Fibroblast of lung (primary cell): ENCODE measurements around the gene TRERF1. TPM values are rescaled to one million over a fixed set of nuclear protein-coding genes. Genes with fewer than 3 reads are reported as not detected.

Experiments used
- DNase-seq, 2 donors: peaks; one replicate each; pipeline versions ENCODE4 v3.0.0 to v3.0.0-alpha.2; 2010; ENCODE audit warnings: low read depth in 2 of 2
- H2AFZ ChIP-seq: 2 replicates; pipeline ENCODE4 v1.5.1; 2012; ENCODE audit warnings: low read length, control low read depth, inconsistent platforms
- H3K27ac ChIP-seq: 2 replicates; pipeline ENCODE4 v1.5.1; 2011; ENCODE audit warnings: low read length, control low read depth; ENCODE audit not compliant: insufficient read depth
- H3K27me3 ChIP-seq: 2 replicates; pipeline ENCODE4 v1.5.1; 2011; ENCODE audit warnings: mild to moderate bottlenecking, low read length; ENCODE audit not compliant: control insufficient read depth, insufficient read depth
- H3K36me3 ChIP-seq: 2 replicates; pipeline ENCODE4 v1.5.1; 2011; ENCODE audit warnings: low read length; ENCODE audit not compliant: control insufficient read depth, insufficient read depth
- H3K4me1 ChIP-seq: 2 replicates; pipeline ENCODE4 v1.5.1; 2011; ENCODE audit warnings: low read length; ENCODE audit not compliant: control insufficient read depth, insufficient read depth; ENCODE audit errors: extremely low read depth
- H3K4me2 ChIP-seq: 2 replicates; pipeline ENCODE4 v1.5.1; 2011; ENCODE audit warnings: low read length, control low read depth; ENCODE audit not compliant: insufficient read depth; ENCODE audit errors: extremely low read depth
- H3K4me3 ChIP-seq, 4 experiments: fragments of 200-600 bp in 1 of 4; sonication (generic) in 1 of 4; replicated peaks in 1 of 4; 2 replicates each; pipeline ENCODE4 v1.5.1; 2011 to 2016; ENCODE audit warnings: low read length in 4 of 4, low read depth in 3 of 4, mild to moderate bottlenecking in 3 of 4, control low read depth in 2 of 4, inconsistent platforms in 1 of 4, mixed read lengths in 1 of 4; ENCODE audit not compliant: insufficient read depth in 1 of 4; ENCODE audit errors: control extremely low read depth in 1 of 4
- H3K79me2 ChIP-seq: 2 replicates; pipeline ENCODE4 v1.5.1; 2012; ENCODE audit warnings: mild to moderate bottlenecking, low read length, inconsistent platforms; ENCODE audit not compliant: control insufficient read depth, insufficient read depth
- H3K9ac ChIP-seq: 2 replicates; pipeline ENCODE4 v1.5.1; 2011; ENCODE audit warnings: mild to moderate bottlenecking, low read length, control low read depth; ENCODE audit not compliant: insufficient read depth
- H3K9me3 ChIP-seq: 2 replicates; pipeline ENCODE4 v1.5.1; 2012; ENCODE audit warnings: low read depth, low read length; ENCODE audit not compliant: control insufficient read depth, insufficient read depth
- H4K20me1 ChIP-seq: 2 replicates; pipeline ENCODE4 v1.5.1; 2011; ENCODE audit warnings: low read length; ENCODE audit not compliant: control insufficient read depth, insufficient read depth; ENCODE audit errors: extremely low read depth
- CTCF ChIP-seq, 2 donors: IDR thresholded peaks in 1 of 2; conservative IDR thresholded peaks in 1 of 2; 1 replicate in 1 of 2; 2 replicates in 1 of 2; pipeline ENCODE4 v1.5.1; 2011 to 2012; ENCODE audit warnings: low read length in 2 of 2, control low read depth in 1 of 2, inconsistent platforms in 1 of 2, low read depth in 1 of 2, mild to moderate bottlenecking in 1 of 2
- EZH2 ChIP-seq: IDR thresholded peaks from 2 replicates; pipeline ENCODE4 v1.5.1; 2012; ENCODE audit warnings: low read length, control low read depth, mild to moderate bottlenecking; ENCODE audit errors: missing control alignments
- polyA plus RNA-seq, 2 donors: library from polyadenylated mRNA; depleted of rRNA in 1 of 2; stranded (reverse) in 1 of 2; unstranded in 1 of 2; fragments of >200 nt; gene quantifications; 2 replicates each; pipeline ENCODE4 v1.2.1, GENCODE V29; 2011 to 2012; ENCODE audit warnings: missing spikeins in 1 of 2
- total RNA-seq: library from RNA; depleted of rRNA; stranded (reverse); fragments of >200 nt; gene quantifications from 2 replicates; pipeline ENCODE4 v1.2.1, GENCODE V29; 2014

Gene TRERF1
- total and polyA plus RNA-seq, 2 donors (not counting 1 experiment from before 2014, with no cell fraction given), result 6.3 to 8.3 TPM

GRCh38 chr6:42300701-42301100, 151.0 kb downstream of the TRERF1 start:
- Histone ChIP-seq H3K4me2 (no peak overlapping the region), H3K79me2 (peaks cover 6% of the 10 kb centered on the region), H3K9me3 (no peaks in the 10 kb centered on the region), H3K9ac (no peak overlapping the region), H3K36me3 (no peaks in the 10 kb centered on the region), H3K4me3 (no peak overlapping the region), H2AFZ (no peak overlapping the region), H3K4me1 (peaks cover 4% of the 10 kb centered on the region), H3K27me3 (no peaks in the 10 kb centered on the region), H4K20me1 (no peaks in the 10 kb centered on the region), H3K27ac (no peak overlapping the region)
- TF ChIP-seq CTCF (conservative IDR thresholded peaks at IDR 0.05 in 1 of 2, IDR thresholded peaks at IDR 0.05 in 1 of 2; ENCODE audit: low read depth in 1 of 2, low read length in 2 of 2) (no peak), EZH2 (no peak)
- no peak for DNase-seq

GRCh38 chr6:42300185-42300584, 151.5 kb downstream of the TRERF1 start:
- no peak overlapping the region for H3K4me2 ChIP-seq
- peaks cover 6% of the 10 kb centered on the region for H3K79me2 ChIP-seq
- no peak for DNase-seq
- no peak overlapping the region for H3K4me3 ChIP-seq
- no peak overlapping the region for H2AFZ ChIP-seq
- TF ChIP-seq EZH2 (no peak), CTCF (conservative IDR thresholded peaks at IDR 0.05 in 1 of 2, IDR thresholded peaks at IDR 0.05 in 1 of 2; ENCODE audit: low read depth in 1 of 2, low read length in 2 of 2) (no peak)
- no peak overlapping the region for H3K9ac ChIP-seq
- no peak overlapping the region for H3K27ac ChIP-seq
- no peaks in the 10 kb centered on the region for H4K20me1 ChIP-seq
- H3K9me3 ChIP-seq, result no peaks in the 10 kb centered on the region
- no peaks in the 10 kb centered on the region for H3K36me3 ChIP-seq
- no peaks in the 10 kb centered on the region for H3K27me3 ChIP-seq
- peaks cover 6% of the 10 kb centered on the region for H3K4me1 ChIP-seq

GRCh38 chr6:42297661-42298060, 154.1 kb downstream of the TRERF1 start:
- Histone ChIP-seq H3K9me3 (no peaks in the 10 kb centered on the region), H3K4me2 (no peak overlapping the region), H3K27ac (no peak overlapping the region), H3K4me3 (no peak overlapping the region), H2AFZ (no peak overlapping the region), H3K36me3 (no peaks in the 10 kb centered on the region), H3K9ac (no peak overlapping the region), H3K4me1 (peaks cover 10% of the 10 kb centered on the region), H3K79me2 (peaks cover 4% of the 10 kb centered on the region), H3K27me3 (no peaks in the 10 kb centered on the region), H4K20me1 (no peaks in the 10 kb centered on the region)
- no peak for DNase-seq
- TF ChIP-seq EZH2 (no peak), CTCF (conservative IDR thresholded peaks at IDR 0.05 in 1 of 2, IDR thresholded peaks at IDR 0.05 in 1 of 2; ENCODE audit: low read depth in 1 of 2, low read length in 2 of 2) (no peak)
